Middle frontal gyrus (tissue), 1 donor: Measurements from ENCODE around the gene ARFGEF3.

Experiments used
- DNase-seq: peaks from one replicate; pipeline ENCODE4 v3.0.0-alpha.2; 2015; ENCODE audit warnings: low spot score; ENCODE audit errors: extremely low spot score

ARFGEF3 gene

GRCh38 chr6:138307352-138307751, 145.6 kb downstream of the ARFGEF3 start:
- no peak for DNase-seq

- no peak for DNase-seq
Observed at GRCh38 chr6:138307816-138308730, 146.3 kb downstream of the ARFGEF3 start.

GRCh38 chr6:138308731-138309110, 147.0 kb downstream of the ARFGEF3 start:
- DNase-seq, result no peak

- no peak for DNase-seq
Observed at GRCh38 chr6:138309695-138310094, 148.0 kb downstream of the ARFGEF3 start.

DNA sequence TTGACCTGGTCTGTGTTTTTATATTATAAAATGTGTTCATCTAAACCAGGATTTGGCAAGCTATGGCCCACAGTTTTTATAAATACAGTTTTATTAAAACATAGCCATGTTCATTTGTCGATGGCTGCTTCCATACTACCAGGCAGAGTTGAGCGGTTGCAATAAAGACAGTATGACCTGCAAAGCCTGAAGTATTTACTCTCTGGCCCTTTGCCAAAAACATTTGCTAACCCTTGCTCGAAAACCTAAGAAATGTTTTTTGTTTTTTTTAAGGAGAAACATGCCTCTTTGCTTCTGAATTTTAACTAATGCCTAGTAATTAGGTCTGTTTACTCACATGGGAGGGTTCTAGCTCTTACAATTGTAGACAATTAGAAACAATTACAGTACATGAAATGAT, 148.6 kb downstream of the ARFGEF3 start:
- DNase-seq, result no peak

DNA sequence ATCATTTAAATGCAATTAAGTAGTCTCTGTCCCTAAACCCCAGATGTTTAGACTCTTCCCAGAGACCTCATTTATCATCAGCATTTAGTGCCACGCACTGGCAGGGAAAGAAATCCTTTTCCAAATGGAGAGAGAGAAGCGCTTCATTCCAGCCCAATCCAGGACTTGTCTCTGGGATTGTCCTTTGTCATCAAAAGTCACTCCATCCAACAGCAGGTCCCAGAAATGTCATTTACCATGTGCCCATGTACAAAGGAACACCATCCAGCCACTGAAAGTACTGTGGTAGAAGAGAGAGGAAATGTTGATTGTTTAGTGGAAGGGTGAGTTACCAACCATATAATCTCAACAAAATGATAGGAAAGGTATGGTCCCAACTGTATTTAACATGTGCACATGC, 149.1 kb downstream of the ARFGEF3 start:
- no peak for DNase-seq

DNA sequence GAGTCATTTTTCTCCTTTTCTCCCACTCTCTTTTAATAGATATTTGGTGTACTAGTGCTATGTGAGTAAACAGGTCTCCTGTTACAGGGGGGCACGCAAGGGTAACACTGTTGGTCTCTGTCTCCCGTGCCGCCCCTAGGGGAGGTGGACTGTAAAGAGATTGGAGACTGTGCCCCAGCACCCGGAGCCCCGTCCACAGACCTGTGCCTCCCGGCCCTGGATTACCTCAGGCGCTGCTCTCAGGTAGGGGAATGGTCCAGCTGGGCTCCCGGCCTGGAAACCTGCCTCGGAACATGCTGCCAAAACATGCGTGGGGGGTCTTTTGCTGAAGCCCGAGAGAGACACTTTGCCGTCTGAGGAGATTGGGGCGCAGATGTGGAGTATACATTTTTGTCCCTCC, 149.5 kb downstream of the ARFGEF3 start:
- DNase-seq, result no peak

DNA sequence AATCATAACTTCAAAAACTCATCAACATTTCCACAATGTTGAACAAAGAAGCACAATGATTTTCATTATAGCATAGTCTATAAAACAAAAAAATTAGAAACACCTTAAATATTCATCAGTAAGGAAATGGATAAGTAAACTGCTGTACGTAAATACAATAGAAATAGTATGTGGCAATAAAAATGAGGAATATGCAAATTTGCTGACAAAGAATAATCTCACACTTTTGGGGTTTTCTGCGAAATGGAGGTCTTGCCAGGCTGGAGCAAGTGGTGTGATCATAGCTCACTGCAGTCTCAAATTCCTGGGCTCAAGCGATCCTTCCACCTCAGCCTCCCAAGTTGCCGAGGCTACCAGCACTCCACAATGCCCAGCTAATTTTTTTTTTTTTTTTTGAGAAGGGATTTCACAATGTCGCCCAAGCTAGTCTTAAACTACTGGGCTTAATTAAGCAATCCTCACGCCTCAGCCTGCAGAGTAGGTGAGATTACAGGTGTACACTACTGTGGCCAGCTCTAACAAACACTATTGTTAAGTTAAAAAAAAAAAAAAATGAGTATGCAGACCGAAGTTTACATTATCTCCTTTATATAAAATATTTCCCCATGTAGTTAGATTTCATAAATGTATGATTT, 157.1 kb downstream of the ARFGEF3 start:
- DNase-seq, result no peak

GRCh38 chr6:138321934-138322333, 160.2 kb downstream of the ARFGEF3 start:
- DNase-seq, result no peak

- DNase-seq, result no peak
Observed at GRCh38 chr6:138323821-138324220, 162.1 kb downstream of the ARFGEF3 start.

DNA sequence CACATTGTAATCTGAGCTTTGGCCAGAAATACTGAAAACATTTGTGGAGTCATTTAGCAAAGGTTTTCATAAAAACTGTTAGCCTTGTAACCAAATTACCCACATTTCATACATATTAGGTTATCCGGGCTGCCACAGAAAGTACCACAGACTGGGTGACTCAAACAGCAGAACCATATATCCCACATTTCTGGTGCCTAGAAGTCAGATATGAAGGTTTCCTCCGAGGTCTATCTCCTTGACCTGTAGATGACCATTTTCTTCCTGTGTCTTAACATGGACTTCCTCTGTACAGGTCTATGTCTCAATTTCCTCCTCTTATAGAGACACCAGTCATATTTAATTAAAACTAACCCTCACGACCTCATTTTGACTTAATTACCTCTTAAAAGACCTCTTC, 166.5 kb downstream of the ARFGEF3 start:
- DNase-seq, result no peak

DNA sequence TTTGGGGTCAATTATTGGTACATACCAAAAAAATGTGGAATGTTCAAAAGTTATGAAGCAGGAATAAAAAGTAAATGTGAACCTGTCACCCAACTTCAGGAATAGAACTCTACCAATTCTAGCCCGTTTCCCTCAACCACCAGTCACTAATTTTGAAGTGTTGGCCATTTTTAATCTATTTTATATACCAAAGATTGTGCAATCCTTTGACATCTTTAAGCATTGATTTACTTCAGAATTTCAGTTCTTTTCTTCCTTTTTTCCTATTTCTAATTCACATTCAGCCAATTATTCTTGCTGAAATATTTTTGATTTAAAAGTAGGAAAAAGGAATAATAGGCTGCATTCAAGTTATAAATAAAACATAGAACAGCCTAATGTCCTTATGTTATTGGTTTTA, 169.0 kb downstream of the ARFGEF3 start:
- DNase-seq, result no peak

GRCh38 chr6:138331444-138331843, 169.7 kb downstream of the ARFGEF3 start:
- DNase-seq, result no peak

DNA sequence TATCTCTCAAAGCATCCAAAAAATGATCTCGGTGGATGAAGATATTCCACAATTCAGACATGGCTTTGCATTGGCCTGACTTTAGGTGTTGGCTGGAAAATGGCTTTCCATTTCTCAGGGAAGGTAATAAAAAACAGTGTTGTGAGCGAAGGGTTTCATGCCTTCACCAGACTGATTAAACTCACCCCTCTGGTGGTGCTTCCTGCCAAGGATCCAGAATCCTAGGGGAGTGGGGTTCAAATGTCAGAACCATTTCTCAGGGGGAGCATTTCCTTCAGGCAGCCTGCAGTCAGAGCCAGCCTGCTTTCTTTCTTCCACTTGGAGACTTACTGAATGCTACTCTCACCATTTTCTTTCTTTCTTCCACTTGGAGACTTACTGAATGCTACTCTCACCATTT, 170.2 kb downstream of the ARFGEF3 start:
- no peak for DNase-seq

DNA sequence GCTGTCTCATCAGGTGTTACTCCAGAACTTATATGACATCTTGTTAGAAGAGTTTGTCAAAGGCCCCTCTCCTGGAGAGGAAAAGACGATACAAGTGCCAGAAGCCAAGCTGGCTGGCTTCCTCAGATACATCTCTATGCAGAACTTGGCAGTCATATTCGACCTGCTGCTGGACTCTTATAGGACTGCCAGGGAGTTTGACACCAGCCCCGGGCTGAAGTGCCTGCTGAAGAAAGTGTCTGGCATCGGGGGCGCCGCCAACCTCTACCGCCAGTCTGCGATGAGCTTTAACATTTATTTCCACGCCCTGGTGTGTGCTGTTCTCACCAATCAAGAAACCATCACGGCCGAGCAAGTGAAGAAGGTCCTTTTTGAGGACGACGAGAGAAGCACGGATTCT, 172.3 kb downstream of the ARFGEF3 start:
- DNase-seq, result no peak

GRCh38 chr6:138334963-138335362, 173.2 kb downstream of the ARFGEF3 start:
- DNase-seq, result no peak

- DNase-seq, result no peak
Observed at GRCh38 chr6:138336221-138336620, 174.5 kb downstream of the ARFGEF3 start.

DNA sequence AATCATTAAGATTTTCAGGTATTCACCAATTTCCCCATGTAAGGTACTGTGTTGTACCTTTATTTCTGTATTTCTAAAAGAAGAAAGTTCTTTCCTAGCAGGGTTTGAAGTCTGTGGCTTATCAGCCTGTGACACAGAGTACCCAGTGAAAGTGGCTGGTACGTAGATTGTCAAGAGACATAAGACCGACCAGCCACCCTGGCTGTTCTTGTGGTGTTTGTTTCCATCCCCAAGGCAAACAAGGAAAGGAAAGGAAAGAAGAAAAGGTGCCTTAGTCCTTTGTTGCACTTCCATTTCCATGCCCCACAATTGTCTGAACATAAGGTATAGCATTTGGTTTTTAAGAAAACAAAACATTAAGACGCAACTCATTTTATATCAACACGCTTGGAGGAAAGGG, 175.3 kb downstream of the ARFGEF3 start:
- no peak for DNase-seq

DNA sequence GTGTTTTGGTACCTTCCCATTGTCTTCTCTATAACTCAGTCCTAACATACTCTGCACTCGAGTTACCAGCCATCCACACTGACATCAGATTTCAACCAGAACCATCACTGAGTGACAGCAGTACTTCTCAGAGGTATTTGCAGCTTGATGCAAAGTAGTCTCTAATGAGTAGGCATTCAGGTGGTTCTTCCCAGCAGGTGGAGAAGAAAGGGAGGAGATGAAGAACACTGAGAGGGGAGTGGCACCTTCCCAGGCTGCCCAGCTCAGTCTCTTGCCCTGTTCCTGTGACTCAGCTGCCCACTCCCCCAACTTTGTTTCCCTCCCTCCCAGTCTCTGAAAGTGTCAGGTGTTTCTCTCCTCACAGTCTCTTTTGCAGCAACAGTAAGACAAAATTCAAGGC, 177.3 kb downstream of the ARFGEF3 start:
- no peak for DNase-seq

DNA sequence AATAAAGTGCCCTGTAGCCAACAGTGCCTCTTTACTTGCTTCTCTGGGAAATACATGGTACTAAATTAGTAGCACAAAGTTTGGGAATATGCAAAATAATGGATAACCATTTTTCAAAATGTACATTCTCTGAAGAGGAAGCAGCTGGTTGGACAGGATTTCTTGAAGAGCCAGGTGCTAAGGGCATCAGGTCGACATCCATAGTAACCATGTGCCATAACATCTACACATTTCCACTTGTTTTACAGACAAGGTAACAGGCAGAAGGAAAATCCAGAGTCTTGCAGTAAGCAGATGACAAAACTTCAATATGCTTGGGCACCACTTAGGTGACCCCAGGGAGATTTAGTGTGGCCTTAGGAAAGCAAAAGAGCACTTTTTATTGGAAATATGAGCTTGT, 179.4 kb downstream of the ARFGEF3 start:
- no peak for DNase-seq

GRCh38 chr6:138343112-138343511, 181.4 kb downstream of the ARFGEF3 start:
- no peak for DNase-seq

- no peak for DNase-seq
Observed at GRCh38 chr6:138345565-138346285, 184.0 kb downstream of the ARFGEF3 start.
